ENCODE results near the gene TADA2B.

The TADA2B gene

GRCh38 chr4:7043284-7044136 lies at the start of gene TADA2B:
Gene TADA2B (plus strand): TSS chr4:7043372. CDS start chr4:7043580, 208 bp downstream.
- no peak for DNase-seq

GRCh38 chr4:6996481-6996880 lies 46.7 kb upstream of the TADA2B start:
- no peak for DNase-seq

DNA sequence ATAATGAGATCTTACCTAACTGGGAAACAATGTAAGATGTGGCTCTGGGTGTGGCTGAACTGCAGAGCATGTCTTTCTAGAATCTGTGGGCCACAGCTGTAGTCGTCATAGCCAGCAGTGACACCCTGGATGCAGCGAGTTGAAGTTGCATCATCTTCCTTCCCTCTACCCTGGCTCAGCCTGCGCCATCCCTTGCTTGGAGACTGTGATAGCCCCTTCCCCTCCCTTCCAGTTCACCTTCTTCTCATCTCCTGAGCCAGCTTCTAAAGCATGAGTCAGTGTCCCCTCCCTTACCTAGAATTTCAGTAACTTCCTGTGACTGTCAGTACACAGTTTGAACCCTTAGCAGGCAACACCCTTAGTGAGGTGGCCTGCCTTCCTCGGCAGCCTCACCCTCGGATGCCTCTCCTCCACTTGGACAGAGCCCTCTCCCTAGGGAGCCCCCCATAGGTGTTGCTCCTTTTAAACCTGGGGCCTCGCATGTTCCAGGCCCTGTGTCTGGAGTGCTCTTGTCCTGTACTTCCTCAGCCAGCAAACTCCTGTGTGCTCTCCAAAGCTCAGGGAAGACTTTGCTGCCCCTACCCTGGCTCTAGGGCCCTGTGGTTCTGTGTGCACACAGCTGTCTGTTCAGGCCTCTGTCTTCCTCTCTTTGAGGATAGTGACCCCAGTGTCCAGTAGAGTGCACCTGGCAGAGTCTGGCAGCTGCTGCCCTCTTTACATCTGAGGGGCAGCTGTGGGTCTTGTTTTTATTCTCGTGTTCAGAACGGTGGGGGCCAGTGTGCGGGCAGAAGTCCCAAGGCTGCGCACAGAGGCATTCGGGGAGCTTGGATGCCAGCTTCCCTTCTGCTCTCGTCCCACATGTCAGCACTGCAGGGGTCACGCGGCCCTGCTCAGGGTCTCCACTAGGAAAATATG lies 43.7 kb upstream of the TADA2B start:
- DNase-seq = no peak

- no peak for DNase-seq
Observed at GRCh38 chr4:7000421-7001176, 42.6 kb upstream of the TADA2B start.

DNA sequence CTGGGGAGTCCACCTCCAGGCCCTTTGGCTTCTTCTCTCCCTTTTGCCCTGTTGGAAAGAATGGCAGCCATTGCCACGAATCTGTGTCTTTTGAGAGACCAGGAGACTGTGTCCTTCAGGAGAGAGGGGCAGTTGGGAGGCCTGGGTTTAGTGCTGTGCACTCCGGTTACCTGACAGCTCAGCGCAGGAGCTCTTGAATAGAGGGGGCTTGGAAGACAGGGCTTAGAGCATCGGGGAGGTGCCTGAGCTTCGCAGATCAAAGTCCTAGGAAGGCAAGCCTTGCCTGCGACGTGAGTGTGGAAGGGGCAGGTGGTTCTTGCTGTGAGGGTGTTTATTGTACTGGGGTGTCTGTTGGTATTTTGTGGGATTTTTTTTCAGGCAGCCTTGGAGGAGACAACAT lies 41.9 kb upstream of the TADA2B start:
- no peak for DNase-seq

- DNase-seq = no peak
Observed at GRCh38 chr4:7002336-7002735, 40.8 kb upstream of the TADA2B start.

GRCh38 chr4:7003176-7003878 lies 39.8 kb upstream of the TADA2B start:
- no peak for DNase-seq

GRCh38 chr4:7003879-7004240 lies 39.3 kb upstream of the TADA2B start:
- DNase-seq = no peak

DNA sequence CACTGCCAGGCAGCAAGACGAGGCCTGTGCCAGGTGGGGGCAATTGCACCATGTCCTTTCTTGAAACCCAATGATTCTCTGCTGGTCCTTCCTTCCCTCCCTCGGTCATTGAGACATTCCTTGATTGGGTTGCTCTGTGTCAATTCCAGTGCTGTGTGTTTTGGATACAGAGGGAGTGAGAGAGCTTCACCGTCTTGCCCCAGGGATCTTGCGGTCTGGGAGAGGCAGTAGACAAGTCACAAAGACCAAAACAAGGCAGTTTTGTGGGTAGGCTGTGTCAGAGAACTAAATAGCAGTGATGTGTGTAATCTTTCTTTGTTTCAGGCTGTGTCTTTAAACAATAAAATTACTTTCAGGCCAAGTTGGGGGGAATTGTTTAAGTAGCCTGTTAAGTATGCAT lies 38.8 kb upstream of the TADA2B start:
- DNase-seq = no peak

- no peak for DNase-seq
Observed at GRCh38 chr4:7005571-7005970, 37.6 kb upstream of the TADA2B start.

DNA sequence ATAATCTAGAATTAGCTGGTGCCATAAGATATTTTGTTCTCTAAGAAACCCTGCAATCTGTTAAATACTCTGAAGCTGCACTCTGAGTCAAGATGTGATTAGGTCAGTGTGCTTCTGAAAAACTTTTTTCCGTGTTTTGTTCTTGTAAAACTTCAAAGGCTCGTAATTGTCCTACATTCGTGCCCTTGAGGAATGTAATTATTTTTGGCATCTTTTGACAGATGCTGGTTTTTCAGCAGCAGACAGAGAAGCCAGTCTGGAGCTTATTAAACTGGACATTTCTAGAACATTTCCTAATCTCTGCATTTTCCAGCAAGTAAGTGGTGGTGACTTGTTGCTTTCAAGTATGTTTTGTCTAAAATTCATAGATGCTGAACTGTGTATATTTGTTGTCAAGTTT lies 36.8 kb upstream of the TADA2B start:
- no peak for DNase-seq

DNA sequence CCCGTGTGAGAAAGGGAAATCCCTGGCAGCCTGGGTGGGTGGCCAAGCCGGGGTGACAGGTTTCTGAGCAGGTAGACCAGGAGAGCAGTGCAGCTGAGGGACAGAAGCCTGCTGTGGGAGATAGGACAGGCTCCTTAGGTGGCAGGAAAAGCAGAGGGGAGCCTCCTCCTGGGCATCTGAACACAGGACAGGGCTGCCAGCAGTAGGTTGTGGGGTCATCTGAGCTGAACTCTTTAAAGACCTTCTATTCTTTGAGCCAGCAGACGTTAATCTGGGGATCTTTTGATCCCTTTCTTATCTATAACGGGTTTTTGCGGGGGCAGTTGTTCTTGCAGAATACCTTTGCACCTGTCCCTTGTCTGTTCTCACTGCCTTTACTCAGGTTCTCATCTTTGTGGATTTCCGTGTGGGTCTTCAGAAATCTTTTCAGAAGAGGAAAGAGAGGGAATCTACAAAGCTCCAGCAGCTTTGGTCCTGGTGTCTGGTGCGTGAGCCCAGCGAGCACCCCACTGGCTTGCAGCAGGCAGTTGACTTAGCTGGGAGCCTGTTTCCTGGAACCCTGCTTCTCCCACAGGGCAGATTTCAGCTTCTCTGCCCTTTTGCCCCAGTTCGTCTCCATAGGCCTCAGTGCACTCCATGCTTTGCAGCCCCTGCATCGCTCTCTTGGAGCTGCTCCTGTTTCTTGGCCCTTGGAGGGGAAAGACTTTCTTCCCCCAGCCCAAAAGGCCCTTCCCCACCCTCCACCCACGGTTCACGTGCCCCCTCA lies 35.8 kb upstream of the TADA2B start:
- no peak for DNase-seq

GRCh38 chr4:7007944-7008343 lies 35.2 kb upstream of the TADA2B start:
- DNase-seq = no peak

GRCh38 chr4:7009564-7009963 lies 33.6 kb upstream of the TADA2B start:
- DNase-seq = no peak

GRCh38 chr4:7013175-7013574 lies 30.0 kb upstream of the TADA2B start:
- DNase-seq = no peak

DNA sequence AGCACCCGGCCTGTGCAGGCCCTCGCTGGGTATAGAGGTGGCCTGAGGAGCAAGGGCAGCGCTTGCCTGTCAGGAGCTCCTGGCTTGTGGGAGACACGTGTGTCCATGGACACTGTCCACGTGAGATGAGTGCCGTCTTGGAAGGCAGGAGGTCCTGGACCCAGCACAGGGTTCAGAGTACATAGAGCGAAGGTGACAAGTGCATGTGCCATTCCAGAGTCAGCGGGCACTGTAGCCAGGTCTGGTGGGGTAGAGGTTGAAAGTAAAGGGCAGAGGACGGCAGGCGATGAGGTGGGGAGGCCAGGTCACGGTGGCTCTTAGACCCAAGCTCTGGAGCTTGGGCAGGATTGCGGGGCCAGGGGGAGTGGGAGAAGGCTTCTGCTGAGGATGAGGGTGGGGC lies 28.4 kb upstream of the TADA2B start:
- no peak for DNase-seq

GRCh38 chr4:7015383-7016035 lies 27.7 kb upstream of the TADA2B start:
- no peak for DNase-seq

DNA sequence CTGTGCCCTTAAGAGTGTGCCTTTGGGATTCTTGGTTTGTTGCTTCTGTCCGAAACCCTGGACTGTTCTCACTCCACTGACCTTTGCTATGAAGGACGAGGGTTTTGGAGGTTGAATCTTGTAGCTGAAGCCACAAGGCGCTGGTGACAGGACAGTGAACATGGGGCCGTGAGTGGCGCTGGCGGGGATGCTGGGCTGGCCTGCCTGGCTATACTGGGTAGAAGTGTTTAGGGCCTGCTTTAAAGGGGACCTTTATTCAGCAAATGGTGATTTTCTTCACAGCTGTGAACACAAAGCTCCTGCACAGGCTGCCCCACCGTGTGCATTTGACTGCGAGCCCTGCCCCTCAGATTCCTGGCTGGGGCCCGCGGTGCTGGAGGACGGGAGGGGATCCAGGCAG lies 27.1 kb upstream of the TADA2B start:
- DNase-seq = no peak

DNA sequence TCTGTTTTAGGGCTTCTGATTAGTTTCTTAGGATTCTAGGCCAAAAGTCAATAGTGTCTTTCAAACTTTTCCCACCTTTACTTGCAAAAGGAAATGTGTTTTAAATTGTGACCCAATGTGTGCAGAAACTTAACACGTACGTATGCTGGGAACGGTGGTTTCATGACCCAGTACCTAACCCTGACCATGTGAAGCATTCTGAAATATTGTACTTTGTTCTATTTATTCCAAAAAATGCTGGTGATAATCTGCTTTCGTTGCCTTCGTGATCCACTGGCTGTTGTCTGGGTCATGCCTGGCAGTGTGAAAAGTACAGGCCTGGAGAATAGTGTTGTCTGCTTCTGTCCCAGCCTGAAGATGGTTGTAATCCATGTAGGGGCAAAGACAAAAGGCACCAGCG lies 26.7 kb upstream of the TADA2B start:
- no peak for DNase-seq

- no peak for DNase-seq
Observed at GRCh38 chr4:7017446-7018048, 25.6 kb upstream of the TADA2B start.

DNA sequence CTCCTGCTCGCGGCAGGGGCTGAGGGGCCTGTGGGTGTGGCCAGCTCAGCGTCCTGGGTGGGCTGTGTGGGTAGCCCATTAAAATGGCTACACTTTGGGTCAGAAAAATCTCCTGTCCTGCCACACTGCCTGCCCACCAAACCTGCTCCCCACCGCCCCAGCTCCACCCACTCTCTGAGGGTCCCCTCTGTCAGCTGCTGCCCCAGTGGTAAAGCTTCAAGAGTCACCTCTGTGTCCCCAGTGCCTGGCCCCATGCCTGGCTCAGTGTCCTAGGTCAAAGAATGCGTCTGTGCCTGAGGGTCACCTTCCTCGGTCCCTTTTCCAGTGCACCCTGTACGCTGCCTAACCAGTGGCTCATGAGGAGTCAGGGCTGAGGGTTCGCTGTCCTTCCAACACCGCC lies 24.9 kb upstream of the TADA2B start:
- no peak for DNase-seq

Data from NCI-H187 treated with DMSO at 0.1 percent for 48 hours (cell line).